DND-41 (cell line): ENCODE results near the gene TAMM41.
"Not testable (repeated sequence)": the region's sequence is repeated elsewhere in the genome, so short reads cannot be mapped to it uniquely, and the experiment has no call there.

Experiments
- ATAC-seq: fragments of 200-7000 bp; cut with Tn5 transposase; 3 replicates; pipeline ENCODE4 v1.9.1; 2021; ENCODE audit warnings: low read depth; ENCODE audit not compliant: insufficient read depth
- DNase-seq: peaks from one replicate; pipeline ENCODE4 v3.0.0-alpha.2; 2020
- H2AFZ ChIP-seq: 2 replicates; pipeline ENCODE4 v1.6.0; 2012; ENCODE audit warnings: low read depth, low read length
- H3K27ac ChIP-seq: 2 replicates; pipeline ENCODE4 v1.5.1; 2012; ENCODE audit warnings: low read length, inconsistent platforms
- H3K27me3 ChIP-seq: fragments of 200-600 bp; sonication (generic); 2 replicates; pipeline ENCODE4 v1.6.0; 2012; ENCODE audit warnings: low read length, mild to moderate bottlenecking, inconsistent platforms; ENCODE audit not compliant: insufficient read depth, poor library complexity
- H3K36me3 ChIP-seq: 2 replicates; pipeline ENCODE4 v1.5.1; 2012; ENCODE audit warnings: low read length, inconsistent platforms; ENCODE audit not compliant: insufficient read depth
- H3K4me1 ChIP-seq: 2 replicates; pipeline ENCODE4 v1.5.1; 2012; ENCODE audit warnings: mild to moderate bottlenecking, low read length; ENCODE audit not compliant: insufficient read depth
- H3K4me2 ChIP-seq: 2 replicates; pipeline ENCODE4 v1.6.0; 2012; ENCODE audit warnings: mild to moderate bottlenecking, moderate library complexity, low read length, inconsistent platforms; ENCODE audit not compliant: insufficient read depth
- H3K4me3 ChIP-seq, 2 experiments: fragments of 200-600 bp in 1 of 2; shearing (Covaris generic) in 1 of 2; 2 replicates each; pipeline ENCODE4 v1.5.1; 2012 to 2016; ENCODE audit warnings: inconsistent platforms in 2 of 2, low read length in 2 of 2, mild to moderate bottlenecking in 2 of 2, low read depth in 1 of 2, moderate library complexity in 1 of 2
- H3K79me2 ChIP-seq: 2 replicates; pipeline ENCODE4 v1.6.0; 2012; ENCODE audit warnings: low read length, inconsistent platforms; ENCODE audit not compliant: insufficient read depth
- H3K9ac ChIP-seq: 2 replicates; pipeline ENCODE4 v1.6.0; 2012; ENCODE audit warnings: low read depth, mild to moderate bottlenecking, inconsistent platforms, low read length, moderate library complexity
- H3K9me3 ChIP-seq: 2 replicates; pipeline ENCODE4 v1.5.1; 2012; ENCODE audit warnings: low read length, moderate library complexity, mild to moderate bottlenecking, inconsistent platforms; ENCODE audit not compliant: insufficient read depth, severe bottlenecking
- H4K20me1 ChIP-seq: 2 replicates; pipeline ENCODE4 v1.6.0; 2012; ENCODE audit warnings: low read length; ENCODE audit not compliant: insufficient read depth
- EZH2 ChIP-seq: IDR thresholded peaks from 3 replicates; pipeline ENCODE4 v1.6.1; 2012; ENCODE audit warnings: borderline replicate concordance, low read depth, mild to moderate bottlenecking, moderate library complexity, low read length, inconsistent platforms; ENCODE audit not compliant: severe bottlenecking
- TF ChIP-seq, protein P1 (sequence below): IDR thresholded peaks from 2 replicates; pipeline ENCODE4 v1.5.1; 2012; ENCODE audit warnings: borderline replicate concordance, low read length, moderate library complexity, mild to moderate bottlenecking; ENCODE audit not compliant: poor library complexity, severe bottlenecking; ENCODE audit errors: extremely low read depth

The TAMM41 gene, protein sequence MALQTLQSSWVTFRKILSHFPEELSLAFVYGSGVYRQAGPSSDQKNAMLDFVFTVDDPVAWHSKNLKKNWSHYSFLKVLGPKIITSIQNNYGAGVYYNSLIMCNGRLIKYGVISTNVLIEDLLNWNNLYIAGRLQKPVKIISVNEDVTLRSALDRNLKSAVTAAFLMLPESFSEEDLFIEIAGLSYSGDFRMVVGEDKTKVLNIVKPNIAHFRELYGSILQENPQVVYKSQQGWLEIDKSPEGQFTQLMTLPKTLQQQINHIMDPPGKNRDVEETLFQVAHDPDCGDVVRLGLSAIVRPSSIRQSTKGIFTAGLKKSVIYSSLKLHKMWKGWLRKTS

DNA sequence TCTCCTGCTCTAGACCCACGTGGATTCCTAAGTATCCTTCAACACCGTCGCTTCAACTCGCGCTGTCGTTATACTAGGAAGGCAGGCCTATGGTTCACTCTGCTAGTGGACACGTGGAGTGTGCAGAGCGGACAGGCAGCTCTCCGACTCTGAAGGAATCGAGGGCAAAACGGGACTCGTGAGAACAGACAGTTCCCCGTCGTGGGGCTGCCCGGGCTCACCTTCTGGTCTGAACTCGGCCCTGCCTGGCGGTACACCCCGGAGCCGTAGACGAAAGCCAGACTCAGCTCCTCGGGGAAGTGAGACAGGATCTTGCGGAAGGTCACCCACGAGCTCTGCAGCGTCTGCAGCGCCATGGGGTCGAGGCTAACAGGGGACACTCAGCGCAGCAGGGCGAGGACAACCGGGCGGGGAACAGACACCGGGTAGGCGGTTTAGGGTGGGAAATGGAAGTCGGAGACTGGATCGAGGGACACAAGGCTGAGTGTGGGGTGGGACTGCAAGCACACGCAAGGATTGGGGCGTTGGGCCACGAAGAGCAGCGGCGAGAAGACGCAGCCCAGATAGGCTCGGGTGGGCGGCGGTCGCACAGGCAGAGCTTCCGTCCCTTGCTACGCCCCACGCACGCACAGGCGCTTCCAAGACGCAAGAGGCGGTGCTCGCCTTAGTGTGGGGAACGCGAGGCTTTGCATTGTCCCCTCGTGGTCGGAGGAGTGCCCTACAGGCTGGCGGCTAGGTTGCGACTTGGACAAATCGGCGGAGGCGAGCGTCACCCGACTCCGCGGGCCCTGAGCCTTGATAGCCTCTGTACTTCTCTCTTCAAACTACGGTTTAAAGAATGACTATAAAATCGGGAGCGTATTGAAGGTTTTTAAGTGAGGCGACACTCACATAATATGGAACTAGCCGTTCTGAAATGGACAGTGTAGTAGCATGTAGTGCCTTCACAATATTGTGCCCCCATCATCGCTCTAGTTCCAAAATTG is at the start of gene TAMM41:
Gene TAMM41 (minus strand): TSS at position 605 of the 986 bp plus-strand sequence. CDS start 249 bp downstream, at position 356.
- TF ChIP-seq, protein P1, sequence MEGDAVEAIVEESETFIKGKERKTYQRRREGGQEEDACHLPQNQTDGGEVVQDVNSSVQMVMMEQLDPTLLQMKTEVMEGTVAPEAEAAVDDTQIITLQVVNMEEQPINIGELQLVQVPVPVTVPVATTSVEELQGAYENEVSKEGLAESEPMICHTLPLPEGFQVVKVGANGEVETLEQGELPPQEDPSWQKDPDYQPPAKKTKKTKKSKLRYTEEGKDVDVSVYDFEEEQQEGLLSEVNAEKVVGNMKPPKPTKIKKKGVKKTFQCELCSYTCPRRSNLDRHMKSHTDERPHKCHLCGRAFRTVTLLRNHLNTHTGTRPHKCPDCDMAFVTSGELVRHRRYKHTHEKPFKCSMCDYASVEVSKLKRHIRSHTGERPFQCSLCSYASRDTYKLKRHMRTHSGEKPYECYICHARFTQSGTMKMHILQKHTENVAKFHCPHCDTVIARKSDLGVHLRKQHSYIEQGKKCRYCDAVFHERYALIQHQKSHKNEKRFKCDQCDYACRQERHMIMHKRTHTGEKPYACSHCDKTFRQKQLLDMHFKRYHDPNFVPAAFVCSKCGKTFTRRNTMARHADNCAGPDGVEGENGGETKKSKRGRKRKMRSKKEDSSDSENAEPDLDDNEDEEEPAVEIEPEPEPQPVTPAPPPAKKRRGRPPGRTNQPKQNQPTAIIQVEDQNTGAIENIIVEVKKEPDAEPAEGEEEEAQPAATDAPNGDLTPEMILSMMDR: peak; percentile 95
- TF ChIP-seq EZH2: no peak
- H3K4me1 ChIP-seq: peaks cover 29% of the 10 kb centered on the region
- peak within 1 kb of the TSS; percentile 70 for H3K9ac ChIP-seq
- no peaks in the 10 kb centered on the region for H3K9me3 ChIP-seq
- peaks cover 25% of the 10 kb centered on the region for H3K79me2 ChIP-seq
- DNase-seq (peak; percentile 92), ATAC-seq (peak; percentile 100)
- peak within 1 kb of the TSS; percentile 81 for H2AFZ ChIP-seq
- H3K4me3 ChIP-seq: peak within 1 kb of the TSS; percentile 47 to 77
- peaks cover 36% of the 10 kb centered on the region for H3K36me3 ChIP-seq
- H3K27ac ChIP-seq: peak within 1 kb of the TSS; percentile 80
- peak within 1 kb of the TSS; percentile 64 for H3K4me2 ChIP-seq
- H4K20me1 ChIP-seq: 0 out of 2 replicates have a peak, but pooled peaks cover 4% of the 10 kb centered on the region
- no peaks in the 10 kb centered on the region for H3K27me3 ChIP-seq

DNA sequence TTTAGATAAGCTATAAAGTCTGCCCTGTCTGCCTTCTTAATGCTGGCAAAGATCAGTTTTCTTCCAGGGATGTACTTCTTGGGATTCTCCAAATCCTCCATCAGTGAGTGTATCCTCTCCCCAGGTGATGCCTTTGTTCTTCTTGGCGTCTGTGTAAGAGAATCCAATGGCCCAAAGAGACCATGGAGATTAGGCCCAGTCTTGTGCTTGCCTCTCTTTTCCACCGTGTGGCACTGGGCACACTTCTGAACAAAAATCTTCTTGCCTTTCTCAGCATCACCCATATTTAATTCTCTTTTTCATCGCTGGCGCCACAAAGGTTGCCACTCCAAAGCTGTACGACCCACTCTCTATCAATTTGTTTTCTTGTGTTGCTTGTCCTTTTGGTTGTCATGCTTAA is 32.2 kb upstream of the TAMM41 start:
- no peak overlapping the region for H3K4me3 ChIP-seq
- H3K79me2 ChIP-seq: no peaks in the 10 kb centered on the region
- H3K36me3 ChIP-seq: no peaks in the 10 kb centered on the region
- no peak for DNase-seq
- H3K27me3 ChIP-seq: no peaks in the 10 kb centered on the region
- H3K27ac ChIP-seq: no peak overlapping the region
- no peak for TF ChIP-seq EZH2
- TF ChIP-seq, protein P1: peak; percentile 47
- H3K9me3 ChIP-seq: no peaks in the 10 kb centered on the region
- no peak overlapping the region for H2AFZ ChIP-seq
- no peaks in the 10 kb centered on the region for H3K4me1 ChIP-seq
- H4K20me1 ChIP-seq: no peaks in the 10 kb centered on the region
- no peak overlapping the region for H3K4me2 ChIP-seq
- no peak overlapping the region for H3K9ac ChIP-seq
- ATAC-seq: no peak

DNA sequence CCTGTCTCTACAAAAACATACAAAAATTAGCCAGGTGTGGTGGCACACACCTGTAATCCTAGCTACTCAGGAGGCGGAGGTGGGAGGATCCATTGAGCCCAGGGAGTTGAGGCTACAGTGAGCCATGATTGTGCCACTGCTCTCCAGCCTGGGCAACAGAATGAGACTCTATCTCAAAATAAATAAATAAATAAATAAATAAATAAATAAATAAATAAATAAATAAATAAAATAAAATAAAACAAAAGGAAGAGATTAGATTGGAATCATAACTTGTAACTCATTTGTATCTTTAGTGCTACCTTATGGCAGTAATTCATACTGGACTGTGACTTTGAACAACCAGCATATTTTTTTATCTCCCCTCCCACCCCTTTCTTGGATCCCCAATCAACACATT is 28.0 kb upstream of the TAMM41 start:
- H4K20me1 ChIP-seq, H3K4me3 ChIP-seq: not testable (repeated sequence)

DNA sequence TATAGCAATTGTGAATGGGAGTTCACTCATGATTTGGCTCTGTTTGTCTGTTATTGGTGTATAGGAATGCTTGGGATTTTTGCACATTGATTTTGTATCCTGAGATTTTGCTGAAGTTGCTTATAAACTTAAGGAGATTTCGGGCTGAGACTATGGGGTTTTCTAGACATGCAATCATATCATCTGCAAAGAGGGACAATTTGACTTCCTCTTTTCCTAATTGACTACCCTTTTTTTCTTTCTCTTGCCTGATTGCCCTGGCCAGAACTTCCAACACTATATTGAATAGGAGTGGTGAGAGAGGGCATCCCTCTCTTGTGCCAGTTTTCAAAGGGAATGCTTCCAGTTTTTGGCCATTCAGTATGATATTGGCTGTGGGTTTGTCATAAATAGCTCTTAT is 17.1 kb upstream of the TAMM41 start:
- H3K9me3 ChIP-seq, H3K9ac ChIP-seq, H3K27me3 ChIP-seq, H2AFZ ChIP-seq, H3K4me2 ChIP-seq, H3K36me3 ChIP-seq, H3K27ac ChIP-seq, H4K20me1 ChIP-seq, H3K79me2 ChIP-seq, H3K4me1 ChIP-seq, DNase-seq, H3K4me3 ChIP-seq, ATAC-seq: not testable (repeated sequence)

More for the DNA sequence above, 28.0 kb upstream of the TAMM41 start:
- H3K4me2 ChIP-seq, H3K9me3 ChIP-seq, H3K27ac ChIP-seq, ATAC-seq, H3K4me1 ChIP-seq, H3K79me2 ChIP-seq, H3K36me3 ChIP-seq, H3K9ac ChIP-seq, H2AFZ ChIP-seq, H3K27me3 ChIP-seq, DNase-seq: not testable (repeated sequence)

DNA sequence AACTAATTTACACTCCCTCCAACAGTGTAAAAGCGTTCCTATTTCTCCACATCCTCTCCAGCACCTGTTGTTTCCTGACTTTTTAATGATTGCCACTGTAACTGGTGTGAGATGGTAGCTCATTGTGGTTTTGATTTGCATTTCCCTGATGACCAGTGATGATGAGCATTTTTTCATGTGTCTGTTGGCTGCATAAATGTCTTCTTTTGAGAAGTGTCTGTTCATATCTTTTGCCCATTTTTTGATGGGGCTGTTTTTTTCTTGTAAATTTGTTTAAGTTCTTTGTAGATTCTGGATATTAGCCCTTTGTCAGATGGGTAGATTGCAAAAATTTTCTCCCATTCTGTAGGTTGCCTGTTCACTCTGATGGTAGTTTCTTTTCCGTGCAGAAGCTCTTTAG is 15.9 kb upstream of the TAMM41 start:
- H3K27ac ChIP-seq, H3K4me2 ChIP-seq, H4K20me1 ChIP-seq, H3K79me2 ChIP-seq, H3K36me3 ChIP-seq, H3K4me3 ChIP-seq, H2AFZ ChIP-seq, H3K9ac ChIP-seq, H3K9me3 ChIP-seq, DNase-seq, H3K4me1 ChIP-seq, ATAC-seq, H3K27me3 ChIP-seq: not testable (repeated sequence)

DNA sequence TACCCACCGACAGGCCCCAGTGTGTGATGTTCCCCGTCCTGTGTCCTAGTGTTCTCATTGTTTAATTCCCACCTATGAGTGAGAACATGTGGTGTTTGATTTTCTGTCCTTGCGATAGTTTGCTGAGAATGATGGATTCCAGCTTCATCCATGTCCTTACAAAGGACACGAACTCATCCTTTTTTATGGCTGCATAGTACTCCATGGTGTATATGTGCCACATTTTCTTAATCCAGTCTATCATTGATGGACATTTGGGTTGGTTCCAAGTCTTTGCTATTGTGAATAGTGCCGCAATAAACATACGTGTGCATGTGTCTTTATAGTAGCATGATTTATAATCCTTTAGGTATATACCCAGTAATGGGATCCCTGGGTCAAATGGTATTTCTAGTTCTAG is 15.5 kb upstream of the TAMM41 start:
- not testable (repeated sequence) for H3K4me3 ChIP-seq, ATAC-seq, H3K4me2 ChIP-seq, H3K9ac ChIP-seq, DNase-seq, H3K79me2 ChIP-seq, H3K9me3 ChIP-seq, H4K20me1 ChIP-seq, H3K36me3 ChIP-seq, H3K27ac ChIP-seq, H3K4me1 ChIP-seq, H3K27me3 ChIP-seq, H2AFZ ChIP-seq
